Sigmoid colon (tissue), 4 donors: ENCODE results near the gene BDKRB1.

ENCODE experiments used
- CTCF ChIP-seq, 4 experiments: fragments of 450-650 bp in 3 of 4; fragments of 200-600 bp in 1 of 4; IDR thresholded peaks; one replicate each; pipeline ENCODE4 v1.5.1; 2016 to 2019; ENCODE audit warnings: antibody characterized with exemption in 4 of 4, mild to moderate bottlenecking in 3 of 4, moderate library complexity in 2 of 4
- EP300 ChIP-seq, 4 donors: sonication (generic); formaldehyde crosslinking; IDR thresholded peaks; one replicate each; pipeline ENCODE4 v1.6.1; 2017; ENCODE audit warnings: antibody characterized with exemption in 4 of 4
- POLR2A ChIP-seq, 2 donors: fragments of 450-650 bp; IDR thresholded peaks; one replicate each; pipeline ENCODE4 v1.6.1; 2016; ENCODE audit warnings: antibody characterized with exemption in 2 of 2, mild to moderate bottlenecking in 2 of 2, moderate library complexity in 2 of 2

- no peak for TF ChIP-seq CTCF (IDR thresholded peaks at IDR 0.05)
- TF ChIP-seq POLR2A (IDR thresholded peaks at IDR 0.05): no peak
- peak in 1 of 4 donors; percentile 12 for TF ChIP-seq EP300 (IDR thresholded peaks at IDR 0.05)
These were observed 397 bp downstream of the BDKRB1 start for GRCh38 chr14:96256407-96256806.
